HCT116 (cell line): ENCODE data around the gene RNF11. TPM values are rescaled to one million over a fixed set of nuclear protein-coding genes. Genes with fewer than 3 reads are reported as not detected.

Experiments used
- ATAC-seq: fragments of 200-7000 bp; cut with Tn5 transposase; 2 replicates; pipeline ENCODE4 v1.9.1; 2020; ENCODE audit warnings: mild to moderate bottlenecking, moderate library complexity
- BruUV-seq: library from RNA; stranded (reverse); fragments of 400-500 nt; replicated peaks from 2 replicates; lab custom pipeline; 2021; lab: Mats Ljungman, UMichigan
- CTCF ChIA-PET: fragments of 300-600 bp; sonication (Branson Sonifier 250); formaldehyde crosslinking; loops from one replicate; lab custom pipeline; 2021; ENCODE audit warnings: antibody characterized with exemption; lab: Charles Lee
- POLR2A ChIA-PET: fragments of 300-600, 350-600 bp; sonication (Branson Sonifier 250); formaldehyde crosslinking; loops from one replicate; lab custom pipeline; 2021; ENCODE audit warnings: antibody characterized with exemption; lab: Charles Lee
- RAD21 ChIA-PET, 2 experiments: fragments of 300-600 bp; sonication (Branson Sonifier 250); formaldehyde crosslinking; loops; one replicate each; lab custom pipeline; 2023; ENCODE audit warnings: low total read pairs in 2 of 2; ENCODE audit not compliant: uncharacterized antibody in 2 of 2, unreplicated experiment in 2 of 2, low non-redundant PET in 1 of 2; lab: Charles Lee
- DNase-seq: peaks from one replicate; pipeline ENCODE4 v3.0.0-alpha.2; 2010; ENCODE audit warnings: low read depth, low spot score
- H2AFZ ChIP-seq: fragments of 200-600 bp; shearing (Covaris generic), sonication (generic); 2 replicates; pipeline ENCODE4 v1.6.1; 2017; ENCODE audit warnings: low read depth, mixed run types, mixed read lengths, antibody characterized with exemption, low read length; ENCODE audit not compliant: poor library complexity, severe bottlenecking
- H3K27ac ChIP-seq: 2 replicates; pipeline ENCODE4 v1.5.1; 2012; ENCODE audit warnings: low read depth, low read length
- H3K27me3 ChIP-seq: fragments of 200-600 bp; sonication (generic); 2 replicates; pipeline ENCODE4 v1.6.1; 2016; ENCODE audit warnings: mixed run types, low read length, mixed read lengths; ENCODE audit not compliant: insufficient read depth
- H3K36me3 ChIP-seq, 2 experiments: fragments of 200-500 bp in 1 of 2; fragments of 200-600 bp in 1 of 2; sonication (Bioruptor generic) in 1 of 2; sonication (generic) in 1 of 2; 2 replicates each; pipeline versions ENCODE4 v1.5.1 to v1.6.1; 2014 to 2016; ENCODE audit warnings: low read length in 2 of 2, inconsistent platforms in 1 of 2, mixed read lengths in 1 of 2, mixed run types in 1 of 2; ENCODE audit not compliant: insufficient read depth in 2 of 2, control insufficient read depth in 1 of 2
- H3K4me1 ChIP-seq, 2 experiments: fragments of 200-600 bp in 1 of 2; sonication (generic) in 1 of 2; 2 replicates each; pipeline versions ENCODE4 v1.5.1 to v1.6.1; 2012 to 2017; ENCODE audit warnings: low read length in 2 of 2, inconsistent platforms in 1 of 2, mild to moderate bottlenecking in 1 of 2, mixed read lengths in 1 of 2, mixed run types in 1 of 2, moderate library complexity in 1 of 2; ENCODE audit not compliant: insufficient read depth in 2 of 2, control insufficient read depth in 1 of 2
- H3K4me2 ChIP-seq: fragments of 200-600 bp; sonication (generic); 2 replicates; pipeline ENCODE4 v1.6.1; 2017; ENCODE audit warnings: mixed run types, low read length, mixed read lengths
- H3K4me3 ChIP-seq, 2 experiments: fragments of 200-600 bp in 1 of 2; sonication (generic) in 1 of 2; replicated peaks in 1 of 2; 2 replicates each; pipeline ENCODE4 v1.5.1; 2011 to 2016; ENCODE audit warnings: low read length in 2 of 2, control low read depth in 1 of 2, low read depth in 1 of 2, mild to moderate bottlenecking in 1 of 2, mixed read lengths in 1 of 2, mixed run types in 1 of 2
- H3K79me2 ChIP-seq: fragments of 200-600 bp; sonication (generic); 2 replicates; pipeline ENCODE4 v1.6.1; 2017; ENCODE audit warnings: mild to moderate bottlenecking, mixed run types, low read length, moderate library complexity, mixed read lengths; ENCODE audit not compliant: insufficient read depth
- H3K9ac ChIP-seq: fragments of 200-600 bp; sonication (generic); 2 replicates; pipeline ENCODE4 v1.6.1; 2016; ENCODE audit warnings: low read length, mixed read lengths
- H3K9me2 ChIP-seq: fragments of 200-600 bp; sonication (generic), shearing (Covaris generic); 2 replicates; pipeline ENCODE4 v1.6.1; 2017; ENCODE audit warnings: mixed run types, mild to moderate bottlenecking, moderate library complexity; ENCODE audit not compliant: insufficient read depth
- H3K9me3 ChIP-seq, 2 experiments: fragments of 200-500 bp in 1 of 2; fragments of 200-600 bp in 1 of 2; sonication (Bioruptor generic) in 1 of 2; sonication (generic) in 1 of 2; 2 replicates each; pipeline ENCODE4 v1.6.1; 2014 to 2017; ENCODE audit warnings: low read length in 2 of 2, mixed read lengths in 2 of 2, inconsistent platforms in 1 of 2, low read depth in 1 of 2, mild to moderate bottlenecking in 1 of 2, mixed run types in 1 of 2, moderate library complexity in 1 of 2; ENCODE audit not compliant: control insufficient read depth in 1 of 2, insufficient read depth in 1 of 2
- H4K20me1 ChIP-seq: fragments of 200-600 bp; sonication (generic), shearing (Covaris generic); 2 replicates; pipeline ENCODE4 v1.6.1; 2017; ENCODE audit warnings: mixed run types, mild to moderate bottlenecking, moderate library complexity; ENCODE audit not compliant: insufficient read depth
- CBX3 ChIP-seq: IDR thresholded peaks from 2 replicates; pipeline ENCODE4 v1.6.1; 2012; ENCODE audit warnings: low read depth
- CTCF ChIP-seq, 3 experiments: fragments of 200-600 bp in 1 of 3; sonication (generic) in 1 of 3; IDR thresholded peaks in 2 of 3; conservative IDR thresholded peaks in 1 of 3; 2 replicates each; pipeline ENCODE4 v1.5.1; 2012 to 2017; ENCODE audit warnings: low read depth in 2 of 3, low read length in 2 of 3, antibody characterized with exemption in 1 of 3, borderline replicate concordance in 1 of 3, control low read depth in 1 of 3, mild to moderate bottlenecking in 1 of 3, mixed read lengths in 1 of 3, mixed run types in 1 of 3, moderate library complexity in 1 of 3; ENCODE audit not compliant: insufficient read depth in 1 of 3
- EGR1 ChIP-seq: IDR thresholded peaks from 2 replicates; pipeline ENCODE4 v1.6.1; 2012; ENCODE audit warnings: low read depth
- ELF1 ChIP-seq: IDR thresholded peaks from 2 replicates; pipeline ENCODE4 v1.6.1; 2012; ENCODE audit warnings: low read depth, borderline replicate concordance
- EZH2phosphoT487 ChIP-seq: fragments of 200-600 bp; IDR thresholded peaks from 2 replicates; pipeline ENCODE4 v1.6.1; 2018; ENCODE audit warnings: antibody characterized with exemption, borderline replicate concordance
- REST ChIP-seq: IDR thresholded peaks from 2 replicates; pipeline ENCODE4 v1.6.1; 2012; ENCODE audit warnings: low read depth
- SRF ChIP-seq: IDR thresholded peaks from 2 replicates; pipeline ENCODE4 v1.6.1; 2012; ENCODE audit warnings: low read depth
- TCF7L2 ChIP-seq: IDR thresholded peaks from 2 replicates; pipeline ENCODE4 v1.7.0; 2011; ENCODE audit warnings: borderline replicate concordance, inconsistent platforms; ENCODE audit not compliant: insufficient read depth, insufficient read length; ENCODE audit errors: extremely low read depth
- YY1 ChIP-seq: IDR thresholded peaks from 2 replicates; pipeline ENCODE4 v1.6.1; 2011; ENCODE audit warnings: low read length, low read depth, moderate library complexity, mild to moderate bottlenecking; ENCODE audit not compliant: insufficient replicate concordance; ENCODE audit errors: extremely low read depth
- intact Hi-C: fragments of 100-400 bp; cut with micrococcal nuclease; formaldehyde crosslinking; loops from 2 replicates; pipeline ENCODE4 v1.10.0; 2022
- total RNA-seq: library from RNA; stranded (reverse); gene quantifications from one replicate; pipeline ENCODE4 v1.2.1, GENCODE V29; 2021; ENCODE audit not compliant: unreplicated experiment

The RNF11 gene
- total RNA-seq, 1 experiment from 2014 or later, result 60.9 TPM

GRCh38 chr1:51311826-51312225 lies 75.8 kb downstream of the RNF11 start:
- H3K27me3 ChIP-seq, result no peaks in the 10 kb centered on the region
- H3K9ac ChIP-seq, result no peak overlapping the region
- H3K36me3 ChIP-seq, result no peaks in the 10 kb centered on the region
- ChIA-PET POLR2A (no interaction called here), CTCF (no interaction called here), RAD21 (no interaction called here)
- no peaks in the 10 kb centered on the region for H3K79me2 ChIP-seq
- H2AFZ ChIP-seq, result no peak overlapping the region
- BruUV-seq, result no TSS peak
- no peaks in the 10 kb centered on the region for H3K9me3 ChIP-seq
- intact Hi-C loops, result no loop called here
- TF ChIP-seq ELF1, result no peak
- no peak for TF ChIP-seq TCF7L2
- TF ChIP-seq YY1, result no peak
- no peak for TF ChIP-seq SRF
- TF ChIP-seq CBX3, result no peak
- TF ChIP-seq CTCF (IDR thresholded peaks at IDR 0.05 in 2 of 3, conservative IDR thresholded peaks at IDR 0.05 in 1 of 3; ENCODE audit: borderline replicate concordance in 1 of 3, insufficient read depth in 1 of 3, low read depth in 2 of 3, low read length in 2 of 3), result no peak
- TF ChIP-seq EZH2phosphoT487, result no peak
- DNase-seq, result no peak
- H3K4me1 ChIP-seq, result peaks cover 14 to 28% of the 10 kb centered on the region in 2 experiments
- no peaks in the 10 kb centered on the region for H3K9me2 ChIP-seq
- no peak overlapping the region for H3K4me2 ChIP-seq
- no peak for ATAC-seq
- H4K20me1 ChIP-seq, result no peaks in the 10 kb centered on the region
- no peak overlapping the region for H3K27ac ChIP-seq
- H3K4me3 ChIP-seq, result no peak overlapping the region

GRCh38 chr1:51312718-51313117 lies 76.6 kb downstream of the RNF11 start:
- H3K4me1 ChIP-seq, result peaks cover 14 to 28% of the 10 kb centered on the region in 2 experiments
- ChIA-PET RAD21 (no interaction called here), POLR2A (no interaction called here), CTCF (no interaction called here)
- H3K27me3 ChIP-seq, result no peaks in the 10 kb centered on the region
- H3K36me3 ChIP-seq, result no peaks in the 10 kb centered on the region
- no peak overlapping the region; the same call in 1 of the 2 replicates for H3K27ac ChIP-seq
- H3K4me3 ChIP-seq, result no peak overlapping the region
- ATAC-seq (no peak), DNase-seq (no peak)
- no peaks in the 10 kb centered on the region for H4K20me1 ChIP-seq
- intact Hi-C loops, result no loop called here
- no peaks in the 10 kb centered on the region for H3K9me3 ChIP-seq
- no peak overlapping the region for H3K9ac ChIP-seq
- H3K4me2 ChIP-seq, result no peak overlapping the region
- no peaks in the 10 kb centered on the region for H3K9me2 ChIP-seq
- BruUV-seq, result no TSS peak
- no peaks in the 10 kb centered on the region for H3K79me2 ChIP-seq
- no peak overlapping the region for H2AFZ ChIP-seq
- TF ChIP-seq YY1, result no peak
- no peak for TF ChIP-seq CTCF (IDR thresholded peaks at IDR 0.05 in 2 of 3, conservative IDR thresholded peaks at IDR 0.05 in 1 of 3; ENCODE audit: borderline replicate concordance in 1 of 3, insufficient read depth in 1 of 3, low read depth in 2 of 3, low read length in 2 of 3)
- no peak for TF ChIP-seq REST
- no peak for TF ChIP-seq EGR1
